Measurements from ENCODE around the gene WASF2.

DNA sequence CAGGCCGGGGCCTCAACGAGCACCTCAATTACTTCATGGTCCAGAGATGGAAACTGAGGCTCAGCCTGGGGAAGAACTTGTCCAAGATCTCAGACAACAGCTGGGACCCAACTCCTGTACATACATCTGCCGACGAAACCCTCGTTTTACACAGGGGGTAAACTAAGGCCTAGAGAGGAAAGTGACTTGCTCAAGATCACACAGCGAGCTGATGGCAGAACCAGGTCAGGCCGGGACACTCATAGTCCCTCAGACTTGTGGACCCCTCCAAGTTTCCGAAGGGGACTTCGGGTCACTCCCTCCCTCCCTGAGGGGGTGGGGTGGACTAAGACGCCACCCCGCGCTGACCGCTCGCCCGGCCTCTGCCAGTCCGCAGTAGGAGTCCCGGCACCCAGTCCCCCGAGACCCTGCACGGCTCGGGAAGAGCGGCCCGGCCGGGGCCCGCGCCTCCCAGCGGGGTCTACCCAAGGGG is 430 bp downstream of the WASF2 start:
- TF ChIP-seq CTCF (IDR thresholded peaks at IDR 0.05) (no peak), ZFX (IDR thresholded peaks at IDR 0.05; ENCODE audit: borderline replicate concordance) (no peak)
